ENCODE measurements around the gene ST14.
"Not testable (repeated sequence)": the region's sequence is repeated elsewhere in the genome, so short reads cannot be mapped to it uniquely, and the experiment has no call there.

Gene ST14

DNA sequence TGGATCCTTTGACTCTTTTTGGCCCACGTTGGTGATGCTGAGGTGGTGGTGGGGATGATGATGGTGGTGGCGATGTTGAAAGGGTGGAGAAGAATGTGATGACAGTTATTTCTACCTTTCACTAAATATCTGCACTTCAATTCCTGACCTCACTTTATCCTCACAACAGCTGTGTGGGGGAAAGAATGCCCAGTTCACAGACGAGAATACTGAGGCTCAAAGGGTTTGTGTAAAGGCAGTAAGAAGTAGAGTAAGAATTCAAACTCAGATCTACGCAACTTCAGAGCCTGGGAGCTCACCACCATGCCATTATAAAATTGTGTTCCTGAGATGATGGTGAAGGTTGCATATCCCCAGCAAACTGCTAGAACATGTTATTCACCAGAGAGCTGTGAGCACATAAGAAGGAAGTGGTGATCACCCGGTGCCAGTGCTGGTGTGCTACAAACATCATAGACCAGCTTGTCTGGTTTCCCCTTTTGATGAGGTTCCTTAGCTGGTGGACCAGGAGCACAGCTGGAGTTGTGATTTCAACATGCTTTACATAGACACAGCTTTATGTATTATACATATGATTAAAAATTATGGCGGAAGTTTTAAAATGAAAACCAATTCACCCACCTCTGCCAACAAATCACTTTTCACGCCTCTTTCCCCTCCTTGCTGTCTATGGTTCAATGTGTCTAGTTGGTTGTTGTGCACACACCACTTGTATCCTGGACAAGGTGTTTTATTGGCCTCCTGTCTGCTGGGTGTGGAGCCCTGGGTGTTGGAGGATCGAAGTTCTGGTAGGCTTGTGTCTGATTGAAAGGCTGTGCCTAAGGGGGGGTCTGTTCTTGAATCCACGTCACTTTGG lies 6.2 kb downstream of the ST14 start:
- DNase-seq, result no peak

- no peak for DNase-seq
Observed at GRCh38 chr11:130166457-130166784, 6.8 kb downstream of the ST14 start.

GRCh38 chr11:130167146-130167545 lies 7.6 kb downstream of the ST14 start:
- no peak for DNase-seq

- DNase-seq, result no peak
Observed at GRCh38 chr11:130168105-130168504, 8.5 kb downstream of the ST14 start.

DNA sequence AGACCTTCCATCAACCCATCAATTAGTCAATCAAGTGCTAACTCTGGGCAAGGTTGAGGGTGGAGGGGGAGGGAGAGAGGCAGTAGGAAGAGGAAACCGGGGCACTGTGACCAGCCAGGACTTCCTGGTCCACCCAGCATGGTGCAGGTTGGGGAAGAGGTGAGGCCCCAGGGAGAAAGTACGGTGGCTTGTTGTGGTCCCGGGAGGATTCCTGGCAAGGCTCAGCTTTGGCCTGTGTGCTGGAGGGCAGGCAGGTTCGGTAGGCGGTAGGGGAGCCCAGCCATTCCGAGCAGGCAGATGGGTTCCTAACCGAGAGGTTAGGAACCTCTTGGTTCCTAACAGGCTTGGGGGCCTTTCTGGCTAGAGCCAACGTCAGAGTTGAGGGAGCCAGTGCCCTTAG lies 10.8 kb downstream of the ST14 start:
- no peak for DNase-seq

- DNase-seq, result no peak
Observed at GRCh38 chr11:130171534-130171933, 12.0 kb downstream of the ST14 start.

- not testable (repeated sequence) for DNase-seq
Observed at GRCh38 chr11:130172001-130172400, 12.4 kb downstream of the ST14 start.

GRCh38 chr11:130174642-130175041 lies 15.1 kb downstream of the ST14 start:
- no peak for DNase-seq

DNA sequence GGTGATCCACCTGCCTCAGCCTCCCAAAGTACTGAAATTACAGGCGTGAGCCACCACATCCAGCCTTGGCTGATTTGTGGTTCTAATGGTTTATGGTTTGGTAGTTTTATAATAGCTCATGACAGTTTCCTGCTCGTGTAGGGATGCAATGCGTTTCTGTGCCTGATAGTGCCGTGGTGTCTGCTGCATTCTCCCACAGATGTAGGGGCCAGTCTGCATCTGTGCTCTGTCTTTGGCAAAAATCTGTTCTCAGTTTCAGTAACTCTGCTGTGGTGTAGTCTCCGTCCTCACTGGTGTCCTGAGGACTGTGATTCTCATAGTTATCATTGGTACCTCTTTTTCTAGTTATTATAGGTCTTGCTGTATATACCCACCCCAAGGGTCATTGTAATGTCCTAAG lies 16.3 kb downstream of the ST14 start:
- DNase-seq, result no peak

DNA sequence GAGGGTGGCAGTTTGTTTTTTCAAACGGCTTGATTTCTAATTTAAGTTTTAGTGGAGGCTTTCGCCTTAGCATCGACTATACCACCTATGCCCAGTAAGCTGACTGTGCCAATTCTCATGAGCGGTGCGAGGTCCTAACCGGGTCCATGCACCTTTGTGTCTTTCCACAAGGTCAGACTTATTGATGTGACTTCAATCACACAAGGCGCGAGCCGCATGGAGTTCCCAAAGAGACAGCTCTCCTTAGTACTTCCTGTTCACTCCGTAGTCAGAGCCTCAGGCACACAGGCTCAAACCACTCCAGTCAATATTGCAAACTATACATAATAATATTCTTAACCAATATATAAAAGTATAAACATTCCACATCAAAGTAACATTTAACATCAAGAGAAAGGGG lies 18.2 kb downstream of the ST14 start:
- DNase-seq, result no peak

DNA sequence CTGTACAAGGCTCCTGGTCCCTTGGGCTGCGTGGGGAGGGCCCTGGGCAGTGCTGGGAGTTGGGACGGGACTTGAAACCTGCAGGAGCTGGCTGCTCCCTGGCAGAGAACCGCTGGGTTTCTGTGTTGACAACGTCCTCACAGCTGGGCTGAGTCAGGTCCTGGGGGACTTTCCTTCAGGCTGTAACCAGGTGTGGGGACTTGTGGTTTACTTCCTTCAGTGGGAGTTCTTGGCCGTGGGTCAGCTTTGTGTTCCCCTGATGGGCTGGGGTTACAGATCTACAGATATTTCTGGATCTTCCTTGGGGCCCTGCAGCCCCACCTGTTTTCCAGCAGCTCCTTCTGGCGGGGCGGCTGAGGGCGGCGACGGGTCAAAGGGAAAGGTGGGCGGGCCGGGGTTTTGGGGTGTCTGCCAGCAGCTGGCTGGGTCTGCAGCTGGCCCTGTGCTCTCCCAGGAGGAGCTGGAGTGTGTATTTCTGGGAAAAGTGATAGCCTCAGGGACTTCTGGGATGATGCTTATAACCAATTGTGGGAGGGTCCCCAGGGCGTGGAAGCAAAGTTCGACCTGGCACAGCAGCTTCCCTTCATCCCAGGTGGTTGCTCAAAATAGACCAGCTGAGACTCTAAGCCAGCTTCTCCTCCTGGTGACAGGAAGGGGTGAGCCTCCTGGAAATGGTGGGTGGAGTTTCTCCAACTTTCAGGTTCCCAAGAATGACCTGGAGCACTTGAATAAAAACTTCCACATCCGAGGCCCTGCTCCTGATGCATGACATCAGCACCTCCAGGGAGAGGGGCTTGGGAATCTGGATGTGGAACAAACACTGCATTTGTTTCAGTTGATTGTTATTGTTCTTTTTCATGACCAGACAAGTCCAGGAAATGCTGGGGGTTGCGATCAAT lies 19.1 kb downstream of the ST14 start:
- no peak for DNase-seq

DNA sequence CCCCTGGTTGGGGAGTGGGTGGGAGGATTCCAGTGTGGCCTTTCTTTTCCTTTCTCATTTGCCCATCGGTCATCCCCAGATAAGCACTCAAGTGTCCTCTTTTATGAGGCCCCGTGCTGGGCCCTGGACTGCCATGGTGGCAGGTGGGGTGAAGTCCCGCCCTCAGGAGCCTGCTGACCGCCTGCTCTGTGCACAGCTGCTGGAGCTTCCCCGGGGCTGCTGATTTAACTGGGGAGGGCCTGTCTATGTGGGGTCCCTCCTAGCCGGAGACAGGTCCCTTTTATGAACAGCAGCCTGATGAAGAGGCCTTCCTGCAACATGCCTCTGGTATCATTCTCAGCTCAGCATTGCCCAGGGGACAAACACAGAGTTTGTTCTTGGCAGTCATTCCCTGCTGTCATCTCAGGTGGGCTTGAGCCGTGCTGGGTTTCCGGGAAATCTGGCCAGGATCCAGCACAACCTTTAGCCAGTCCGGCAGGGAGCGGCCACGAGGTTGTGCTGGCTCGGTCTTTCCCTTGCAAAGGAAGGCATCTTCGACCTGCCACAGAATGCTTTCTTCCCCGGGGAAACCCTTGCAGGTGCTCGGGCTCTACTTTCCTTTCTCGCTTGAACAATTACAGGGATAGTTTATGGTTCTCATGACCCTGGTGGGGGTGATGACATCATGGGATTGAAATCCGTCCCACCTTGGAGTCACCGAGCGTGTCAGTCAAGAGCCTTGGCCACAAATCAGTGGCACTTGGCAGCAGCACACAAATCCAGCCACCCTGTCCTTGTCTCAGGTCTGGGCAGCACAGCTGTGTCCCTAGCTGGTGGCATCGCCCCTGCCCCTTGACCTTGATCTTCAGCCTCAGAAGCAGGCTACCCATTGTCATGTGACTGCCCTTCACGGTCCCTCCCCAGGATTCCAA lies 20.1 kb downstream of the ST14 start:
- no peak for DNase-seq

GRCh38 chr11:130180491-130180890 lies 20.9 kb downstream of the ST14 start:
- DNase-seq, result no peak

DNA sequence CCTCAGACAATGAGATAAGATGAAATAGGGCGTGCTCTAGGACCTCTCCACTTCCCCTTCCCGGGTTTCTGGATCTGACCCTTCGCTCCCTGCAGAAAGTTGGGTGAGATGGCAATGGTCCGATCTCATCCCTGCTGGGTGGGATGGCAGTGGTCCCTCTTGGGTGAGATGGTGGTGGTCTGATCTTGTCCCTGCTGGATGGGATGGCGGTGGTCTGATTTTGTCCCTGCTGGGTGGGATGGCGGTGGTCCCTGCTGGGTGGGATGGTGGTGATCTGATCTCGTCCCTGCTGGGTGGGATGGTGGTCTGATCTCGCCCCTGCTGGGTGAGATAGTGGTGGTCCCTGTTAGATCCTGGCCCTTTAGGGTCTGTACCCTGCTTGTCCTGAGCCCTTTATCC lies 21.3 kb downstream of the ST14 start:
- no peak for DNase-seq

GRCh38 chr11:130181295-130182272 lies 22.0 kb downstream of the ST14 start:
- no peak for DNase-seq

- no peak for DNase-seq
Observed at GRCh38 chr11:130183878-130184610, 24.5 kb downstream of the ST14 start.

GRCh38 chr11:130187096-130187495 lies 27.5 kb downstream of the ST14 start:
- DNase-seq, result no peak

- DNase-seq, result no peak
Observed at GRCh38 chr11:130188047-130188446, 28.5 kb downstream of the ST14 start.

DNA sequence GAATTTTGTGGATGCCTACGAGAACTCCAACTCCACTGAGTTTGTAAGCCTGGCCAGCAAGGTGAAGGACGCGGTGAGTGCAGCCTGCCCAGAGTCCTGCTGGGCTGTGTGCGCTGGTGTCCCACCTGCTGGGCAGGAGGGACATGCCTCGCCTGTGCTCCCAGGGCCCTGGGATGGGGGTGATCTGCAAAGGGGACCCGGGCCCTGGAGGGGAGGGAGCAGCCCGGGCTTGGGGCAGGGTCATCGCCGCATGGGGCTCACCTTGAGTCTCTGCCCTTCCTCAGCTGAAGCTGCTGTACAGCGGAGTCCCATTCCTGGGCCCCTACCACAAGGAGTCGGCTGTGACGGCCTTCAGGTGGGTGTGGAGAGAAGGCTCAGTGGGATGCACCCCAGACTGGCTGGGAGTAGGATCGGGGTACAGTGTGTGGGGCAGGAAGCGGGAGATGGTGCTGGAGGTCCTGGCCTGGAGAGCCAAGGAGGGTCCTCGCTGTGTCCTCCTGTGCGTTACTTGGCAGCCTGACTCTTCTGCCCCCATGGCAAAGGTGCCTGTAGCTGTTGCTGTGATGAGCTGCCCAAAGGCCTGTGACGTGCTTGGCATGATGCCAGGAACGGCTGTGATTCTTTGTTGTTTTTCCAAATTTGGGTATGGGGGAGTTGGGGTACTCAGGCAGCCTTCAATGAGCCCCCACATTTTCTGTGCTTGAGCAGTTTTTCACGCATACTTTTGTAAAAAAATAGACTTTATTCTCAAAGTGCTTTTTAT lies 29.2 kb downstream of the ST14 start:
- no peak for DNase-seq

DNA sequence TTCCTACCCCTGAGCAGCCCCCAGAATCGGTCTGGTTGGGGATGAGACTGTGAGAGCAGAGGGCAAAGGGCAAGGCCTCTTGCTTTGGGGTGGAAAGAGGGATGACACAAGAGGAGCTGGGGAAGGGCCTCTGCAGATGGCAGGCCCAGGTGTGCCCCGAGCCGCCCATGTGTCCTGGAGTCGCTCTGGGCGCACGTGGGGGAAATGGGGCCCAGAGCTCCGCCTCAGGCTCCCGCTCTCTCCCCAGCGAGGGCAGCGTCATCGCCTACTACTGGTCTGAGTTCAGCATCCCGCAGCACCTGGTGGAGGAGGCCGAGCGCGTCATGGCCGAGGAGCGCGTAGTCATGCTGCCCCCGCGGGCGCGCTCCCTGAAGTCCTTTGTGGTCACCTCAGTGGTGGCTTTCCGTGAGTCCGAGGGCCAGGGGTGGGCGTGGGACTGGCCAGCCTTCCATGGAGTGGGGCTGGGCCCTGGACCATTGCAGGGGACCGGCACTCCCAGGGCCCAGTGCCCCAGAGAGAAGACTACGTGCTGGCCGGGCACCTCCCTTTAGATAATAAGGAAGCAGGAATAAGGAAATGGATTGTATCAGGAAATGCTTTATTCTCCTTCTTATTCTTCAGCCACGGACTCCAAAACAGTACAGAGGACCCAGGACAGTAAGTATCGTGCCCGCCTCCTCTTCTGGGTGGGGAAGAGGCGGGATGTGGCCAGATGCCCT lies 30.1 kb downstream of the ST14 start:
- no peak for DNase-seq

Data from stimulated activated CD4-positive, alpha-beta T cell treated with anti-CD3 and anti-CD28 coated beads, Interleukin-4, amount 100 ng/mL, for 1 hour (primary cell).